ENCODE measurements around the gene CCND2. TPM values are rescaled to one million over a fixed set of nuclear protein-coding genes. Genes with fewer than 3 reads are reported as not detected.

The CCND2 gene
- total and polyA plus RNA-seq, 2 of the 4 experiments (the other 2 are of a cell fraction) = 1.1 to 2.3 TPM

- Histone ChIP-seq H2BK15ac (ENCODE audit: low read depth, low read length) (no peak overlapping the region), H3K4me3 (ENCODE audit: insufficient read depth, low read depth, low read length) (no peak overlapping the region), H4K8ac (ENCODE audit: low read depth in 2 of 2, low read length in 2 of 2) (no peak overlapping the region), H2BK5ac (ENCODE audit: low read depth, low read length, poor library complexity, severe bottlenecking) (no peak overlapping the region), H3K4me2 (ENCODE audit: low read depth, low read length) (no peak overlapping the region), H2AK5ac (ENCODE audit: low read depth, low read length) (no peak overlapping the region), H3K4ac (ENCODE audit: low read depth, low read length) (no peak overlapping the region), H2BK20ac (ENCODE audit: low read depth, low read length) (no peak overlapping the region), H2AK9ac (replicated peaks; ENCODE audit: low read depth, low read length, poor library complexity) (no peak overlapping the region), H4K20me1 (ENCODE audit: insufficient read depth, low read length) (no peaks in the 10 kb centered on the region; the same call in 1 of the 2 replicates), H2AFZ (replicated peaks; ENCODE audit: low read length, poor library complexity) (no peak overlapping the region), H3K9me3 (ENCODE audit: control insufficient read depth, insufficient read depth, low read length) (no peaks in the 10 kb centered on the region), H3K56ac (ENCODE audit: extremely low read depth, insufficient read depth, low read length) (no peak overlapping the region), H3K9me1 (ENCODE audit: insufficient read depth, low read length) (no peaks in the 10 kb centered on the region), H3K36me3 (ENCODE audit: control insufficient read depth, insufficient read depth, low read length) (no peaks in the 10 kb centered on the region), H3K4me1 (ENCODE audit: control insufficient read depth, insufficient read depth, low read length) (no peaks in the 10 kb centered on the region), H4K5ac (ENCODE audit: low read depth, low read length) (no peak overlapping the region), H4K91ac (ENCODE audit: insufficient read depth, low read depth, low read length) (no peak overlapping the region), H3K18ac (ENCODE audit: low read depth, low read length) (no peak overlapping the region), H3K23ac (ENCODE audit: low read depth, low read length) (no peak overlapping the region), H3K27ac (ENCODE audit: insufficient read depth, low read length) (no peak overlapping the region), H3K9ac (ENCODE audit: low read depth, low read length) (no peak overlapping the region), H3K27me3 (ENCODE audit: control insufficient read depth, insufficient read depth, low read length) (peaks cover 14% of the 10 kb centered on the region), H2BK120ac (ENCODE audit: low read depth, low read length) (no peak overlapping the region), H3K79me1 (ENCODE audit: low read depth in 1 of 2, low read length in 2 of 2) (no peaks in the 10 kb centered on the region), H3K14ac (replicated peaks; ENCODE audit: low read depth, low read length) (no peak overlapping the region)
- dilution Hi-C loops (cut with HindIII; ENCODE audit: low sequenced_read_pairs, unreplicated experiment) = no loop called here
- intact Hi-C loops (cut with micrococcal nuclease) = no loop called here
- DNase-seq (no peak), ATAC-seq (ENCODE audit: low read depth) (no peak)
- WGBS, 2 experiments (ENCODE audit: extremely low coverage in 2 of 2, insufficient read length in 1 of 2) = no CpG with 5 or more reads among the region's 3 CpGs
- BruUV-seq (replicated peaks) = no TSS peak
- ChIA-PET CTCF (no interaction called here), POLR2A (ENCODE audit: unreplicated experiment) (no interaction called here)
- TF ChIP-seq POLR2A (IDR thresholded peaks at IDR 0.05; ENCODE audit: low read depth, low read length) = no peak
- TF ChIP-seq RCOR1 (IDR thresholded peaks at IDR 0.05; ENCODE audit: insufficient replicate concordance, low read length) = no peak
- TF ChIP-seq NFE2L2 (IDR thresholded peaks at IDR 0.05; ENCODE audit: low read depth, low read length) = no peak
- no peak for TF ChIP-seq MXI1 (IDR thresholded peaks at IDR 0.05; ENCODE audit: borderline replicate concordance, low read depth, low read length)
- TF ChIP-seq, protein P1, sequence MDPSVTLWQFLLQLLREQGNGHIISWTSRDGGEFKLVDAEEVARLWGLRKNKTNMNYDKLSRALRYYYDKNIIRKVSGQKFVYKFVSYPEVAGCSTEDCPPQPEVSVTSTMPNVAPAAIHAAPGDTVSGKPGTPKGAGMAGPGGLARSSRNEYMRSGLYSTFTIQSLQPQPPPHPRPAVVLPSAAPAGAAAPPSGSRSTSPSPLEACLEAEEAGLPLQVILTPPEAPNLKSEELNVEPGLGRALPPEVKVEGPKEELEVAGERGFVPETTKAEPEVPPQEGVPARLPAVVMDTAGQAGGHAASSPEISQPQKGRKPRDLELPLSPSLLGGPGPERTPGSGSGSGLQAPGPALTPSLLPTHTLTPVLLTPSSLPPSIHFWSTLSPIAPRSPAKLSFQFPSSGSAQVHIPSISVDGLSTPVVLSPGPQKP (IDR thresholded peaks at IDR 0.05; ENCODE audit: borderline replicate concordance, low read depth, low read length) = no peak
- TF ChIP-seq BHLHE40 (IDR thresholded peaks at IDR 0.05; ENCODE audit: low read depth, low read length) = no peak
- TF ChIP-seq FOS (IDR thresholded peaks at IDR 0.05; ENCODE audit: low read depth, low read length) = no peak
- in situ Hi-C loops (cut with MboI; ENCODE audit: low sequenced_read_pairs) = no loop called here
Observed at GRCh38 chr12:4303750-4304149, 30.2 kb downstream of the CCND2 start.

Data from IMR-90 (cell line).